Vagina (tissue), 2 donors: ENCODE measurements around the gene RPL18.

ENCODE experiments used
- POLR2AphosphoS5 ChIP-seq, 2 donors: sonication (generic); formaldehyde crosslinking; IDR thresholded peaks; one replicate each; pipeline ENCODE4 v1.9.0; 2017; ENCODE audit warnings: antibody characterized with exemption in 2 of 2, mild to moderate bottlenecking in 2 of 2, low read depth in 1 of 2; ENCODE audit not compliant: insufficient read depth in 1 of 2
- TF ChIP-seq, protein P1 (sequence below), 3 experiments: fragments of 450-650 bp in 2 of 3; fragments of 200-600 bp in 1 of 3; sonication (generic) in 1 of 3; IDR thresholded peaks; one replicate each; pipeline ENCODE4 v1.5.1; 2017 to 2019; ENCODE audit warnings: antibody characterized with exemption in 3 of 3, mild to moderate bottlenecking in 2 of 3, moderate library complexity in 2 of 3

DNA sequence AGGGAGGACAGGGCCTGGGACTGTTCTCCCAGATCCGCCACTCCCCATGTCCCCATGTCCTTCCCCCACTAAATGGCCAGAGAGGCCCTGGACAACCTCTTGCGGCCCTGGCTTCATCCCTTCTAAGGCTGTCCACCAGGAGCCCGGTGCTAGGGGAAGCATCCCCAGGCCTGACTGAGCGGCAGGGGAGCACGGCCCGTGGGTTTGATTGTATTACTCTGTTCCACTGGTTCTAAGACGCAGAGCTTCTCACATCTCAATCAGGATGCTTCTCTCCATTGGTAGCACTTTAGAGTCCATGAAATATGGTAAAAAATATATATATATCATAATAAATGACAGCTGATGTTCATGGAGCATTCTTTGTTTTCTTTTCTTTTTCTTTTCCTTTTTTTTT is 11.6 kb downstream of the RPL18 start:
- TF ChIP-seq, protein P1, sequence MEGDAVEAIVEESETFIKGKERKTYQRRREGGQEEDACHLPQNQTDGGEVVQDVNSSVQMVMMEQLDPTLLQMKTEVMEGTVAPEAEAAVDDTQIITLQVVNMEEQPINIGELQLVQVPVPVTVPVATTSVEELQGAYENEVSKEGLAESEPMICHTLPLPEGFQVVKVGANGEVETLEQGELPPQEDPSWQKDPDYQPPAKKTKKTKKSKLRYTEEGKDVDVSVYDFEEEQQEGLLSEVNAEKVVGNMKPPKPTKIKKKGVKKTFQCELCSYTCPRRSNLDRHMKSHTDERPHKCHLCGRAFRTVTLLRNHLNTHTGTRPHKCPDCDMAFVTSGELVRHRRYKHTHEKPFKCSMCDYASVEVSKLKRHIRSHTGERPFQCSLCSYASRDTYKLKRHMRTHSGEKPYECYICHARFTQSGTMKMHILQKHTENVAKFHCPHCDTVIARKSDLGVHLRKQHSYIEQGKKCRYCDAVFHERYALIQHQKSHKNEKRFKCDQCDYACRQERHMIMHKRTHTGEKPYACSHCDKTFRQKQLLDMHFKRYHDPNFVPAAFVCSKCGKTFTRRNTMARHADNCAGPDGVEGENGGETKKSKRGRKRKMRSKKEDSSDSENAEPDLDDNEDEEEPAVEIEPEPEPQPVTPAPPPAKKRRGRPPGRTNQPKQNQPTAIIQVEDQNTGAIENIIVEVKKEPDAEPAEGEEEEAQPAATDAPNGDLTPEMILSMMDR (IDR thresholded peaks at IDR 0.05) = no peak
- no peak for TF ChIP-seq POLR2AphosphoS5 (IDR thresholded peaks at IDR 0.05; ENCODE audit: insufficient read depth in 1 of 2, low read depth in 1 of 2)
